MM.1S (cell line): ENCODE results near the gene GPRIN2.

ENCODE experiments used
- DNase-seq: peaks from one replicate; pipeline ENCODE4 v3.0.0-alpha.2; 2015
- H2AFZ ChIP-seq: fragments of 300-600 bp; sonication (generic); 2 replicates; pipeline ENCODE4 v1.6.0; 2016; ENCODE audit warnings: antibody characterized with exemption, low read length
- H3F3A ChIP-seq: fragments of 300-600 bp; sonication (generic); 2 replicates; pipeline ENCODE4 v1.6.1; 2016; ENCODE audit warnings: mild to moderate bottlenecking, antibody characterized with exemption, low read length, moderate library complexity, mixed read lengths; ENCODE audit not compliant: insufficient read depth
- H3K27ac ChIP-seq: fragments of 300-600 bp; sonication (generic); 2 replicates; pipeline ENCODE4 v1.5.1; 2016; ENCODE audit warnings: mild to moderate bottlenecking, low read length
- H3K27me3 ChIP-seq: fragments of 300-600 bp; sonication (generic); replicated peaks from 2 replicates; pipeline ENCODE4 v1.6.0; 2016; ENCODE audit warnings: low read length; ENCODE audit not compliant: insufficient read depth
- H3K36me3 ChIP-seq: fragments of 300-600 bp; sonication (generic); replicated peaks from 2 replicates; pipeline ENCODE4 v1.6.1; 2016; ENCODE audit warnings: mild to moderate bottlenecking, low read length, mixed read lengths; ENCODE audit not compliant: insufficient read depth
- H3K4me1 ChIP-seq: fragments of 300-600 bp; sonication (generic); 2 replicates; pipeline ENCODE4 v1.6.1; 2016; ENCODE audit warnings: low read length, mixed read lengths
- H3K4me2 ChIP-seq: fragments of 300-600 bp; sonication (generic); 2 replicates; pipeline ENCODE4 v1.6.0; 2016; ENCODE audit warnings: low read depth, low read length
- H3K4me3 ChIP-seq: fragments of 300-600 bp; sonication (generic); 2 replicates; pipeline ENCODE4 v1.5.1; 2016; ENCODE audit warnings: low read length, mixed read lengths
- H3K79me2 ChIP-seq: fragments of 300-600 bp; sonication (generic); 2 replicates; pipeline ENCODE4 v1.6.1; 2016; ENCODE audit warnings: mixed run types, low read length, mixed read lengths
- H3K9ac ChIP-seq: fragments of 300-600 bp; sonication (generic); 2 replicates; pipeline ENCODE4 v1.6.1; 2016; ENCODE audit warnings: low read length, mixed read lengths
- H3K9me2 ChIP-seq: fragments of 300-600 bp; sonication (generic); replicated peaks from 2 replicates; pipeline ENCODE4 v1.6.1; 2016; ENCODE audit warnings: mild to moderate bottlenecking, low read length, mixed read lengths; ENCODE audit not compliant: insufficient read depth
- H3K9me3 ChIP-seq: fragments of 300-600 bp; sonication (generic); replicated peaks from 2 replicates; pipeline ENCODE4 v1.6.1; 2016; ENCODE audit warnings: mild to moderate bottlenecking, low read length, mixed read lengths; ENCODE audit not compliant: insufficient read depth
- H4K20me1 ChIP-seq: fragments of 300-600 bp; sonication (generic); 2 replicates; pipeline ENCODE4 v1.6.1; 2016; ENCODE audit warnings: mild to moderate bottlenecking, low read length, moderate library complexity, mixed read lengths; ENCODE audit not compliant: insufficient read depth
- CTCF ChIP-seq: fragments of 300-600 bp; sonication (generic); IDR thresholded peaks from 2 replicates; pipeline ENCODE4 v1.5.1; 2016; ENCODE audit warnings: antibody characterized with exemption, low read length, mixed read lengths
- EZH2 ChIP-seq: fragments of 300-600 bp; sonication (generic); optimal IDR thresholded peaks from 2 replicates; pipeline ENCODE3; 2017; ENCODE audit warnings: low read depth, mild to moderate bottlenecking, antibody characterized with exemption, low read length, mixed read lengths
- EZH2phosphoT487 ChIP-seq: fragments of 300-600 bp; sonication (generic); IDR thresholded peaks from 2 replicates; pipeline ENCODE4 v1.6.1; 2018; ENCODE audit warnings: antibody characterized with exemption, low read length

Gene GPRIN2

DNA sequence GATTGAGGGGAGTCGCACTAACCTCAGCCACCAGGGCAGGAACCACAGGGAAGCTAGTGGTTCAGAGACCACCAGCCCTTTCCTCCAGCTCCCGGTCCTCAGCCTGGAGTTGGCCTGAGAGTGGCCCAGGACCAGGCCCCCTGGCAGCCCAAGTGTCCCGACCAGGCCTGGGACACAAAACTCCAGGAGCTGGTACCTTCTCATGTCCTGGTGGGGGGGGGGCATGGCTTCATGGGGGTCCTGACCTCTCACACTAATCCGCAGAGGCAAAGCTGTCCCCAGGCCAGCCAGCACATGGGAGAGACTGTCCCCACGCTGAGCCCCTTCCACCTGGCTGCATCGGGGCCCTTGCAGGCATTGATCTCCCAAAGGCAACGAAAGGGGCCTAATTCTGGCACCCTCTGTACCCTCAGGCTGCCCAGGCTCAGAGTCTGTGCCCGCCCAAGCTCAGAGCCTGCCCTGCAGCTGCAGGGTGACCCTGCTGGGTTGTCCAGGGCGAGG is 28.2 kb downstream of the GPRIN2 start:
- Histone ChIP-seq H4K20me1 (no peaks in the 10 kb centered on the region), H2AFZ (no peak overlapping the region), H3F3A (no peaks in the 10 kb centered on the region), H3K9ac (no peak overlapping the region), H3K36me3 (no peaks in the 10 kb centered on the region), H3K79me2 (no peaks in the 10 kb centered on the region), H3K27ac (no peak overlapping the region), H3K4me3 (no peak overlapping the region), H3K27me3 (no peaks in the 10 kb centered on the region), H3K9me2 (no peaks in the 10 kb centered on the region), H3K9me3 (no peaks in the 10 kb centered on the region), H3K4me2 (no peak overlapping the region), H3K4me1 (no peaks in the 10 kb centered on the region)
- no peak for DNase-seq
- no peak for TF ChIP-seq CTCF
- no peak for TF ChIP-seq EZH2phosphoT487
- TF ChIP-seq EZH2 = no peak

- no peak overlapping the region for H3K4me3 ChIP-seq
- no peaks in the 10 kb centered on the region for H3F3A ChIP-seq
- no peaks in the 10 kb centered on the region for H3K27me3 ChIP-seq
- no peaks in the 10 kb centered on the region for H3K9me3 ChIP-seq
- no peak overlapping the region for H2AFZ ChIP-seq
- no peaks in the 10 kb centered on the region for H3K36me3 ChIP-seq
- no peak for TF ChIP-seq CTCF
- TF ChIP-seq EZH2 = no peak
- H3K4me2 ChIP-seq = no peak overlapping the region
- no peak overlapping the region for H3K9ac ChIP-seq
- H4K20me1 ChIP-seq = no peaks in the 10 kb centered on the region
- no peak for DNase-seq
- H3K27ac ChIP-seq = no peak overlapping the region
- no peaks in the 10 kb centered on the region for H3K4me1 ChIP-seq
- H3K9me2 ChIP-seq = no peaks in the 10 kb centered on the region
- no peaks in the 10 kb centered on the region for H3K79me2 ChIP-seq
Observed at GRCh38 chr10:46527241-46527811, 29.1 kb downstream of the GPRIN2 start.

GRCh38 chr10:46526682-46527038 is 29.8 kb downstream of the GPRIN2 start:
- Histone ChIP-seq H3K4me1 (no peaks in the 10 kb centered on the region), H3K9me2 (no peaks in the 10 kb centered on the region), H2AFZ (no peak overlapping the region), H4K20me1 (no peaks in the 10 kb centered on the region), H3K36me3 (no peaks in the 10 kb centered on the region), H3K4me3 (no peak overlapping the region), H3K9ac (no peak overlapping the region), H3K27ac (no peak overlapping the region), H3K79me2 (no peaks in the 10 kb centered on the region), H3K9me3 (no peaks in the 10 kb centered on the region), H3K27me3 (no peaks in the 10 kb centered on the region), H3F3A (no peaks in the 10 kb centered on the region), H3K4me2 (no peak overlapping the region)
- DNase-seq = no peak
- TF ChIP-seq EZH2 (no peak), EZH2phosphoT487 (no peak), CTCF (no peak)
